H9 (cell line): ENCODE results near the gene THOP1. TPM values are rescaled to one million over a fixed set of nuclear protein-coding genes. Genes with fewer than 3 reads are reported as not detected.

ENCODE experiments used
- DNase-seq: peaks from one replicate; pipeline ENCODE4 v3.0.0-alpha.2; 2017
- H2AFZ ChIP-seq: one replicate; pipeline ENCODE4 v1.6.1; 2013; ENCODE audit warnings: mild to moderate bottlenecking, low read length, control low read depth, moderate library complexity
- H2AK5ac ChIP-seq: 2 replicates; pipeline ENCODE4 v1.6.1; 2013; ENCODE audit warnings: low read length, control low read depth, mixed read lengths; ENCODE audit not compliant: insufficient read length
- H2BK120ac ChIP-seq: one replicate; pipeline ENCODE4 v1.6.1; 2013; ENCODE audit warnings: low read depth, mild to moderate bottlenecking, low read length, control low read depth, inconsistent platforms; ENCODE audit not compliant: poor library complexity, severe bottlenecking
- H2BK12ac ChIP-seq: 2 replicates; pipeline ENCODE4 v1.6.1; 2013; ENCODE audit warnings: low read length, control low read depth, mixed read lengths, low read depth; ENCODE audit not compliant: insufficient read length
- H2BK15ac ChIP-seq: 2 replicates; pipeline ENCODE4 v1.6.1; 2013; ENCODE audit warnings: low read depth, low read length, control low read depth
- H2BK20ac ChIP-seq: one replicate; pipeline ENCODE4 v1.6.1; 2013; ENCODE audit warnings: low read depth, mild to moderate bottlenecking, low read length, control low read depth, inconsistent platforms; ENCODE audit not compliant: poor library complexity, severe bottlenecking
- H2BK5ac ChIP-seq: 2 replicates; pipeline ENCODE4 v1.6.1; 2013; ENCODE audit warnings: low read length, control low read depth, mixed read lengths; ENCODE audit not compliant: insufficient read length
- H3K14ac ChIP-seq: 2 replicates; pipeline ENCODE4 v1.6.1; 2013; ENCODE audit warnings: low read length, control low read depth; ENCODE audit not compliant: insufficient read depth
- H3K18ac ChIP-seq: 2 replicates; pipeline ENCODE4 v1.6.1; 2013; ENCODE audit warnings: low read depth, mild to moderate bottlenecking, mixed read lengths, low read length, control low read depth; ENCODE audit not compliant: insufficient read length
- H3K23ac ChIP-seq: 2 replicates; pipeline ENCODE4 v1.6.1; 2013; ENCODE audit warnings: low read length, control low read depth, mixed read lengths, low read depth; ENCODE audit not compliant: insufficient read length
- H3K23me2 ChIP-seq: 2 replicates; pipeline ENCODE4 v1.6.1; 2013; ENCODE audit warnings: low read depth, mild to moderate bottlenecking, mixed read lengths, low read length, control low read depth; ENCODE audit not compliant: insufficient read length, poor library complexity, severe bottlenecking
- H3K27ac ChIP-seq: 2 replicates; pipeline ENCODE4 v1.5.1; 2013; ENCODE audit warnings: low read length, control low read depth, mixed read lengths, low read depth; ENCODE audit not compliant: insufficient read length
- H3K27me3 ChIP-seq: 2 replicates; pipeline ENCODE4 v1.6.1; 2013; ENCODE audit warnings: low read length, control low read depth, inconsistent platforms; ENCODE audit not compliant: insufficient read depth
- H3K4ac ChIP-seq: 2 replicates; pipeline ENCODE4 v1.6.1; 2013; ENCODE audit warnings: low read depth, mild to moderate bottlenecking, control low read depth, inconsistent platforms, low read length, moderate library complexity
- H3K4me1 ChIP-seq: 2 replicates; pipeline ENCODE4 v1.6.1; 2013; ENCODE audit warnings: low read length, control low read depth, inconsistent platforms; ENCODE audit not compliant: insufficient read depth
- H3K4me2 ChIP-seq: 2 replicates; pipeline ENCODE4 v1.6.1; 2013; ENCODE audit warnings: low read length, control low read depth, mixed read lengths; ENCODE audit not compliant: insufficient read length, insufficient read depth
- H3K56ac ChIP-seq: 2 replicates; pipeline ENCODE4 v1.6.1; 2013; ENCODE audit warnings: low read depth, mild to moderate bottlenecking, mixed read lengths, low read length, control low read depth; ENCODE audit not compliant: insufficient read length
- H3K79me1 ChIP-seq: 2 replicates; pipeline ENCODE4 v1.6.1; 2013; ENCODE audit warnings: low read depth, mild to moderate bottlenecking, moderate library complexity, low read length, control low read depth, inconsistent platforms; ENCODE audit not compliant: insufficient read depth, poor library complexity, severe bottlenecking
- H3K79me2 ChIP-seq: 2 replicates; pipeline ENCODE4 v1.6.1; 2013; ENCODE audit warnings: low read length, control low read depth, inconsistent platforms; ENCODE audit not compliant: insufficient read depth
- H3K9ac ChIP-seq: 2 replicates; pipeline ENCODE4 v1.6.1; 2013; ENCODE audit warnings: low read length, control low read depth, mixed read lengths; ENCODE audit not compliant: insufficient read length; ENCODE audit errors: extremely low read depth
- H3K9me3 ChIP-seq: one replicate; pipeline ENCODE4 v1.6.1; 2013; ENCODE audit warnings: low read depth, low read length, inconsistent platforms; ENCODE audit not compliant: control insufficient read depth
- H3T11ph ChIP-seq: one replicate; pipeline ENCODE4 v1.6.1; 2013; ENCODE audit warnings: mild to moderate bottlenecking, low read length, control low read depth, inconsistent platforms
- H4K20me1 ChIP-seq: one replicate; pipeline ENCODE4 v1.6.1; 2013; ENCODE audit not compliant: control insufficient read depth, insufficient read length, insufficient read depth
- H4K5ac ChIP-seq: 2 replicates; pipeline ENCODE4 v1.6.1; 2013; ENCODE audit warnings: low read depth, mild to moderate bottlenecking, mixed read lengths, low read length, control low read depth; ENCODE audit not compliant: insufficient read length
- H4K8ac ChIP-seq: replicated peaks from 2 replicates; pipeline ENCODE4 v1.6.1; 2013; ENCODE audit warnings: low read length, control low read depth, mixed read lengths, low read depth; ENCODE audit not compliant: insufficient read length
- H4K91ac ChIP-seq: 2 replicates; pipeline ENCODE4 v1.6.1; 2013; ENCODE audit warnings: low read depth, mild to moderate bottlenecking, moderate library complexity, mixed read lengths, low read length, control low read depth; ENCODE audit not compliant: insufficient read length
- H3K27ac Mint-ChIP-seq, 3 experiments: 2 replicates in 2 of 3; 3 replicates in 1 of 3; pipeline ENCODE4 v1.8.0; 2020 to 2021; ENCODE audit warnings: mixed read lengths in 3 of 3, mild to moderate bottlenecking in 1 of 3, moderate library complexity in 1 of 3
- H3K27me3 Mint-ChIP-seq: 2 replicates; pipeline ENCODE4 v1.8.0; 2021; ENCODE audit warnings: low read depth, mild to moderate bottlenecking, moderate library complexity, mixed read lengths
- H3K36me3 Mint-ChIP-seq, 3 experiments: 2 replicates in 2 of 3; 3 replicates in 1 of 3; pipeline ENCODE4 v1.8.0; 2020 to 2021; ENCODE audit warnings: low read depth in 3 of 3, mixed read lengths in 3 of 3; ENCODE audit not compliant: insufficient read depth in 1 of 3
- H3K4me1 Mint-ChIP-seq, 2 experiments: 2 replicates each; pipeline ENCODE4 v1.8.0; 2020; ENCODE audit warnings: mixed read lengths in 2 of 2
- H3K4me3 Mint-ChIP-seq, 2 experiments: 2 replicates in 1 of 2; 3 replicates in 1 of 2; pipeline ENCODE4 v1.8.0; 2020 to 2021; ENCODE audit warnings: mild to moderate bottlenecking in 2 of 2, mixed read lengths in 2 of 2, moderate library complexity in 1 of 2
- H3K9me3 Mint-ChIP-seq, 2 experiments: 2 replicates in 1 of 2; 3 replicates in 1 of 2; pipeline ENCODE4 v1.8.0; 2020; ENCODE audit warnings: mild to moderate bottlenecking in 2 of 2, mixed read lengths in 2 of 2, moderate library complexity in 1 of 2
- CTCF ChIP-seq: fragments of 200-600 bp; sonication (generic); conservative IDR thresholded peaks from 3 replicates; pipeline ENCODE4 v1.8.0; 2021; ENCODE audit warnings: antibody characterized with exemption, mild to moderate bottlenecking
- WGBS: extraction: QIAGEN DNeasy Blood & Tissue Kit; methylation state at CpG from one replicate; pipeline ENCODE4 v1.1.7; 2013; ENCODE audit warnings: missing lambda C conversion rate, low lambda C conversion rate, mixed read lengths; ENCODE audit not compliant: insufficient read length; ENCODE audit errors: extremely low coverage; 5-methylcytosine and 5-hydroxymethylcytosine counted together
- total RNA-seq: library from RNA; stranded (reverse); gene quantifications from 2 replicates; pipeline ENCODE4 v1.2.1, GENCODE V29; 2021

The THOP1 gene
- total RNA-seq, 1 experiment from 2014 or later, result 150 TPM

GRCh38 chr19:2797280-2797679, 12.0 kb downstream of the THOP1 start:
- Mint-ChIP-seq H3K4me3 (no peak overlapping the region), H3K9me3 (no peaks in the 10 kb centered on the region)
- H3K27ac ChIP-seq, result no peak overlapping the region

More at GRCh38 chr19:2797280-2797679, 12.0 kb downstream of the THOP1 start:
- Mint-ChIP-seq H3K36me3 (peaks cover 42 to 82% (median 80%) of the 10 kb centered on the region in 3 experiments; a peak in 6 of 7 replicates), H3K4me1 (peaks cover 0 to 2% of the 10 kb centered on the region in 2 experiments; a peak in 1 of 4 replicates), H3K27ac (no peak overlapping the region), H3K27me3 (no peaks in the 10 kb centered on the region)
- TF ChIP-seq CTCF, result no peak
- Histone ChIP-seq H4K5ac (no peak overlapping the region), H3K4ac (no peak overlapping the region), H3K14ac (no peak overlapping the region), H2AFZ (no peak overlapping the region), H3K23me2 (no peaks in the 10 kb centered on the region), H4K20me1 (no peaks in the 10 kb centered on the region), H2BK15ac (no peak overlapping the region), H4K8ac (no peak overlapping the region), H2BK12ac (no peak overlapping the region), H3T11ph (no peak overlapping the region), H4K91ac (no peak overlapping the region), H3K18ac (no peak overlapping the region), H3K4me1 (no peaks in the 10 kb centered on the region), H2AK5ac (no peak overlapping the region), H2BK120ac (no peak overlapping the region), H3K27me3 (no peaks in the 10 kb centered on the region), H3K79me1 (peaks cover 4% of the 10 kb centered on the region), H3K9me3 (no peaks in the 10 kb centered on the region), H3K23ac (no peak overlapping the region), H3K9ac (no peak overlapping the region), H2BK5ac (no peak overlapping the region), H3K4me2 (no peak overlapping the region), H2BK20ac (no peak overlapping the region), H3K79me2 (no peaks in the 10 kb centered on the region), H3K56ac (no peak overlapping the region)
- no CpG with 5 or more reads among the region's 15 CpGs for WGBS
- DNase-seq, result no peak
